Activated T-helper 17 cell treated with anti-CD3 and anti-CD28 coated beads, Interleukin-2, amount 50 U/mL, for 72 hours (primary cell): Measurements from ENCODE around the gene LIG3. TPM values are rescaled to one million over a fixed set of nuclear protein-coding genes. Genes with fewer than 3 reads are reported as not detected.
"Not testable (repeated sequence)": the region's sequence is repeated elsewhere in the genome, so short reads cannot be mapped to it uniquely, and the experiment has no call there.

Source experiments
- ATAC-seq: fragments of 150-1000 bp; cut with Tn5 transposase; replicated peaks from 2 replicates; pipeline ENCODE4 v1.10.0; 2021; ENCODE audit warnings: mild to moderate bottlenecking, moderate library complexity
- H3K27ac Mint-ChIP-seq: one replicate; pipeline ENCODE4 v1.8.0; 2022; ENCODE audit warnings: mixed read lengths
- H3K27me3 Mint-ChIP-seq: one replicate; pipeline ENCODE4 v1.8.0; 2022; ENCODE audit warnings: mixed read lengths
- H3K36me3 Mint-ChIP-seq: one replicate; pipeline ENCODE4 v1.8.0; 2022; ENCODE audit warnings: low read depth, mild to moderate bottlenecking, mixed read lengths
- H3K4me1 Mint-ChIP-seq: one replicate; pipeline ENCODE4 v1.8.0; 2022; ENCODE audit warnings: mixed read lengths
- H3K4me3 Mint-ChIP-seq: one replicate; pipeline ENCODE4 v1.8.0; 2022; ENCODE audit warnings: mild to moderate bottlenecking, mixed read lengths
- H3K9me3 Mint-ChIP-seq: one replicate; pipeline ENCODE4 v1.8.0; 2022; ENCODE audit warnings: mixed read lengths
- total RNA-seq, 2 donors: library from RNA; stranded (reverse); gene quantifications; one replicate each; pipeline ENCODE4 v1.2.3, GENCODE V29; 2022

Gene LIG3
- 10 to 100 TPM; 52.9 to 54.3 TPM for total RNA-seq

- no peaks in the 10 kb centered on the region for H3K27me3 Mint-ChIP-seq
- peak within 1 kb of the TSS; percentile 92 for H3K4me3 Mint-ChIP-seq
- peaks cover 23% of the 10 kb centered on the region for H3K4me1 Mint-ChIP-seq
- peak within 1 kb of the TSS; percentile 96 for H3K27ac Mint-ChIP-seq
- peaks cover 40% of the 10 kb centered on the region for H3K36me3 Mint-ChIP-seq
- H3K9me3 Mint-ChIP-seq, result no peaks in the 10 kb centered on the region
- peak; percentile 89 for ATAC-seq
Measured at GRCh38 chr17:34980353-34980680, at the start of gene LIG3. Gene LIG3, plus strand, starts transcription at chr17:34980512. Its CDS starts 2,494 bp downstream, at chr17:34983006.

DNA sequence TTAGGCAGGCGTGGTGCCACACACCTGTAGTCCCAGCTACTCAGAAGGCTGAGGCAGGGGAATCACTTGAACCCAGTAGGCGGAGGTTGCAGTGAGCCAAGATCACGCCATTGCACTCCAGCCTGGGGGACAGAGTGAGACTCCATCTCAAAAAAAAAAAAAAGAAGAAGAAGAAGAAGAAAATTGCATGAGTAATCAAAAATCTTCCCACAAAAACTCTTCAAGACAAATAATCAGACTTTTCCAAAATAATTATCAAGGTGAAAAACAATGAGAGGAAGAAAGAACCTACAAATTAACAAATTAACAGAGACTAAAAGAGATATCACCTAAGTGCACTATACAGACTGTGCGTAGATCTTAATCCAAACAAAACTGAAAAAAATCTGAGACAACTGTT lies 29.5 kb upstream of the LIG3 start:
- not testable (repeated sequence) for H3K36me3 Mint-ChIP-seq, H3K27me3 Mint-ChIP-seq, ATAC-seq, H3K4me3 Mint-ChIP-seq, H3K4me1 Mint-ChIP-seq, H3K27ac Mint-ChIP-seq, H3K9me3 Mint-ChIP-seq

DNA sequence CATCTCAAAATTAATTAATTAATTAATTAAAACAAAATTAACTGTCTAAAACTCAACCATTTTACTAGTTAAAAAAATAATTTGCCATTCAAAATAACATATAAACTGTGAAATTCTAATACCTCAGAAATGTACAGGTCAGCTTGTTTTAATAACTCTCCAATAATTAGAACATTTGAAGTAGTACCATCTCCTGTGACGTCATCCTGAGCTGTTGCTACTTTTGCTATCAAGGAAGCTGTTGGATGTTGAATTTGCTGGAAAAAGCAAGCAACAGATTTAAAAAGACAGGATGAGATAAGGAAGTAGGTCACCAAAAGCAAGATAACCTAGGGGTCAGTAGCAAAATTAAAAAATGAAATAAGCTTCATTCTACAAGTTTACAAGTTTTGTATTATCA lies 21.9 kb upstream of the LIG3 start:
- no peak for ATAC-seq
- H3K36me3 Mint-ChIP-seq, result peaks cover 19% of the 10 kb centered on the region
- no peak overlapping the region for H3K4me3 Mint-ChIP-seq
- H3K4me1 Mint-ChIP-seq, result peaks cover 13% of the 10 kb centered on the region
- H3K27me3 Mint-ChIP-seq, result no peaks in the 10 kb centered on the region
- H3K27ac Mint-ChIP-seq, result no peak overlapping the region
- peaks cover 8% of the 10 kb centered on the region for H3K9me3 Mint-ChIP-seq

DNA sequence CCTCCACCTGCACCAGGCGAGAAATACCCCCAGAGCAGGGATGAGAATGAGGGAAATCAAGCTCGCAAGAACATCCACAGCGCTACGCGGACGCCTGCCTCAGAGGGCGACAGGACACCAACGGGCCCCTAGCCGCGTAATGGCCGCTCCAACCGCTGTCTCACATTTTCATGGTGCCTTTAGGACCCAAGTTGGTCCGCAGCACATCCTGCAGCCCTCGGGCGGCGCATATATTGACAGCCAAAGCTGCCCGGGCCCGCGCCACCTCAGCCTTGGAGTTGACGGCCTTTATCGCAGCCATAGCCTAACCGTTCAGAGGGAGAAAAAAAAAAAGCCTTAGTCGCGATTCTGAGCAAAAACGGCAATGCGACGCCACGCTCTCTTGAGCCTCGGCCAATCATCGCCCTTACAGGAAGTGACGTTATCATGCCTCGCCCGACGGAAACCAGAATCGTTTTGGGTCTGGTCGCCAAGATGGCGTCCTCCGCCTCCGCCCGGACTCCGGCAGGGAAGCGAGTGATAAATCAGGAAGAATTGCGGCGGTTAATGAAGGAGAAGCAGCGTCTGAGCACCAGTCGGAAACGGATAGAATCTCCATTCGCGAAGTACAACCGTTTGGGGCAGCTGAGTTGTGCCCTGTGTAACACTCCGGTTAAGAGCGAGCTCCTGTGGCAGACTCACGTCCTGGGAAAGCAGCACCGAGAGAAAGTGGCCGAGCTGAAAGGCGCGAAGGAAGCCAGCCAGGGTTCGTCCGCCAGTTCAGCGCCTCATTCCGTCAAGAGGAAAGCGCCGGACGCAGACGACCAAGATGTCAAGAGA lies 19.0 kb upstream of the LIG3 start, which contains the start of the genes CCT6B and ZNF830:
Gene CCT6B, minus strand, starts transcription at position 368 of the 819 bp plus-strand sequence. Its CDS starts 67 bp downstream, at position 301.
Gene ZNF830, plus strand, starts transcription at position 448 of the 819 bp plus-strand sequence. Its CDS starts 27 bp downstream, at position 475.
- Mint-ChIP-seq H3K27me3 (no peaks in the 10 kb centered on the region), H3K36me3 (peaks cover 46% of the 10 kb centered on the region), H3K27ac (peak within 1 kb of the TSS; percentile 99), H3K9me3 (peaks cover 8% of the 10 kb centered on the region), H3K4me3 (peak within 1 kb of the TSS; percentile 94), H3K4me1 (peaks cover 22% of the 10 kb centered on the region)
- ATAC-seq, result peak; percentile 98

GRCh38 chr17:34974179-34974578 lies 6.1 kb upstream of the LIG3 start:
- no peaks in the 10 kb centered on the region for H3K27me3 Mint-ChIP-seq
- H3K27ac Mint-ChIP-seq, result peak overlapping the region; percentile 4
- peak overlapping the region; percentile 3 for H3K4me3 Mint-ChIP-seq
- peaks cover under 1% of the 10 kb centered on the region for H3K36me3 Mint-ChIP-seq
- no peaks in the 10 kb centered on the region for H3K9me3 Mint-ChIP-seq
- H3K4me1 Mint-ChIP-seq, result peaks cover 6% of the 10 kb centered on the region
- peak; percentile 62 for ATAC-seq

GRCh38 chr17:34974794-34975785 lies 5.2 kb upstream of the LIG3 start:
- Mint-ChIP-seq H3K27ac (peak overlapping the region; percentile 4), H3K36me3 (no peaks in the 10 kb centered on the region), H3K27me3 (no peaks in the 10 kb centered on the region), H3K9me3 (no peaks in the 10 kb centered on the region), H3K4me3 (peak overlapping the region; percentile 3), H3K4me1 (peaks cover 15% of the 10 kb centered on the region)
- ATAC-seq, result peak; percentile 78

- ATAC-seq, result no peak
- Mint-ChIP-seq H3K4me1 (peaks cover 29% of the 10 kb centered on the region), H3K4me3 (peak overlapping the region; percentile 92), H3K9me3 (no peaks in the 10 kb centered on the region), H3K27me3 (no peaks in the 10 kb centered on the region), H3K27ac (peak overlapping the region; percentile 96), H3K36me3 (peaks cover 29% of the 10 kb centered on the region)
Measured at GRCh38 chr17:34979153-34979552, 1.2 kb upstream of the LIG3 start.

- H3K27ac Mint-ChIP-seq, result peak overlapping the region; percentile 96
- peak overlapping the region; percentile 92 for H3K4me3 Mint-ChIP-seq
- no peaks in the 10 kb centered on the region for H3K9me3 Mint-ChIP-seq
- no peak for ATAC-seq
- peaks cover 35% of the 10 kb centered on the region for H3K36me3 Mint-ChIP-seq
- peaks cover 26% of the 10 kb centered on the region for H3K4me1 Mint-ChIP-seq
- no peaks in the 10 kb centered on the region for H3K27me3 Mint-ChIP-seq
Measured at GRCh38 chr17:34979650-34980352, 511 bp upstream of the LIG3 start.

GRCh38 chr17:34980681-34981537 lies 597 bp downstream of the LIG3 start:
- Mint-ChIP-seq H3K4me3 (peak overlapping the region; percentile 92), H3K36me3 (peaks cover 46% of the 10 kb centered on the region), H3K27ac (peak overlapping the region; percentile 96), H3K4me1 (peaks cover 23% of the 10 kb centered on the region), H3K9me3 (no peaks in the 10 kb centered on the region), H3K27me3 (no peaks in the 10 kb centered on the region)
- ATAC-seq, result peak; percentile 90

DNA sequence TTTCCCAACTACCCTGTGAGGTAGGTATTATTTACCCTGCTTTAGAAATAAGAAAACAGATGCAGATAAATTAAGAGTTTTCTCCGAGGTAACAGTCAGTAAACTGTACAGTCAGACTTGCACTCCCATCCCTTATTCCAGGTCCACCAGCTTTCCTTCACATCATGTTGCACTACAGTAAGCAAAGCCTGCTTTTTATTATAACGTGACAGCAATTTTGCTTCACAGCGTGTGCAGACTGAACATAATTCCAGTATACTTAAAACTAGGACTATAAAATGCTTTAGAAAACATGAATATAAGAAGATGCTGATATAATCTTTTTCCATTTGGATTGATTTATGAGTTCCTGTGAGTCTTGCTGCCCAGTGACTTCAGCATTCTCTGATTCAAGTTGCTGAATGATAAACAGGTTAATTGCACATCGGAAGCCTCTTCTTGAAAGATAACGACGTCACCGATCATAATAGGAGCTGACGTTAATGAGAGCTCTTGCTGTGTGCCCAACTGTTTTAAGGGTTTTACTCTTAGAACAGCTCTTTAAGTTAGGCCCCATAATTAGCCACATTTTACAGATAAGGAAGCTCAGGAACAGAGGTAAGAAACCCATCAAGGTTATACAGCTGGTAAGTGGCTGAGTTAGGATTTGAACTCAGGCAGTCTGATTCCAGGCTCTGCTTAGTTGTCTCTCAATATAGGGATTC lies 1.4 kb downstream of the LIG3 start:
- Mint-ChIP-seq H3K27ac (peak overlapping the region; percentile 96), H3K27me3 (no peaks in the 10 kb centered on the region), H3K9me3 (no peaks in the 10 kb centered on the region), H3K36me3 (peaks cover 54% of the 10 kb centered on the region), H3K4me1 (peaks cover 23% of the 10 kb centered on the region), H3K4me3 (peak overlapping the region; percentile 92)
- ATAC-seq, result no peak

- peaks cover 98% of the 10 kb centered on the region for H3K36me3 Mint-ChIP-seq
- H3K4me1 Mint-ChIP-seq, result peaks cover 6% of the 10 kb centered on the region
Measured at GRCh38 chr17:34987232-34987631, 6.9 kb downstream of the LIG3 start.

DNA sequence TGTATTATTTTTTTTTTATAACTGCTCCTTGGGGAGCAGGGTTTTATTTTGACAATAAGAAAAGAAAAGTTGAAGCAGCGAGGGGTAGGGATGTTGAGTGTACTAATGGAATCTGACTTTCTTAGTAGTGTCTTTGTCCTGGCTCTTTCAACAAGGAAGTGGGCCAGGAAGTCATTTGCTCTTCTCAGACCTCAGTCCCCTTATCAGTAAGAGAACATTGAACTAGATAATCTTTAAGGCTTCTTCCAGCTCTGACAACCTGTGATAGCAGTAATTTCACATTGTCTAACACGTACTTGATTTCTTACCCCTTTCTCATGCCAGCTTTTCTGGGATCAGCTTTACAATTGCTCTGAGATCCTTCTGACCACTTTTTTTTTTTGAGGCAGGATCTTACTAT lies 8.3 kb downstream of the LIG3 start:
- Mint-ChIP-seq H3K27me3 (no peaks in the 10 kb centered on the region), H3K36me3 (peaks cover 100% of the 10 kb centered on the region), H3K9me3 (no peaks in the 10 kb centered on the region), H3K4me1 (no peaks in the 10 kb centered on the region), H3K27ac (peak overlapping the region; percentile 16), H3K4me3 (no peak overlapping the region)
- ATAC-seq, result no peak

More at GRCh38 chr17:34987232-34987631, 6.9 kb downstream of the LIG3 start:
- Mint-ChIP-seq H3K9me3 (no peaks in the 10 kb centered on the region), H3K27ac (no peak overlapping the region), H3K27me3 (no peaks in the 10 kb centered on the region), H3K4me3 (no peak overlapping the region)
- ATAC-seq, result no peak

DNA sequence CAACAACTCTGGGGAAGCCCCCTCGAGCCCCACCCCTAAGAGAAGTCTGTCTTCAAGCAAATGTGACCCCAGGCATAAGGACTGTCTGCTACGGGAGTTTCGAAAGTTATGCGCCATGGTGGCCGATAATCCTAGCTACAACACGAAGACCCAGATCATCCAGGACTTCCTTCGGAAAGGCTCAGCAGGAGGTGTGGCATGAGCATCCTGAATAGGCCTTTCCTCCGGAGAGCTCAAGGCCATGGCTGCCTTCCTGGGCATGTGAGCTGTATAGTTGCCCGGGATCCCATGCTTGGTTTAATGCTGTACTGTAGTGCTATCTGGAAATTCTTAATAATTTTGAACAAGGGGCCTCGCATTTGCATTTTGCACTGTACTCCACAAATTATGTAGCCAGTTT lies 9.2 kb downstream of the LIG3 start:
- Mint-ChIP-seq H3K27ac (no peak overlapping the region), H3K36me3 (peaks cover 100% of the 10 kb centered on the region), H3K4me1 (no peaks in the 10 kb centered on the region)

More for the DNA sequence above, 9.2 kb downstream of the LIG3 start:
- Mint-ChIP-seq H3K9me3 (no peaks in the 10 kb centered on the region), H3K27me3 (no peaks in the 10 kb centered on the region), H3K4me3 (no peak overlapping the region)
- ATAC-seq, result no peak
